Measurements from ENCODE around the gene PDE1C.

Gene PDE1C

GRCh38 chr7:31815796-31816195 lies 254.4 kb downstream of the PDE1C start:
- in situ Hi-C loops (cut with MboI; ENCODE audit: low sequenced_read_pairs, unreplicated experiment), result no loop called here
- TF ChIP-seq CTCF (IDR thresholded peaks at IDR 0.05; ENCODE audit: borderline replicate concordance, control extremely low read depth, extremely low read depth, insufficient read depth, missing control alignments), result no peak
- DNase-seq (ENCODE audit: low spot score), result no peak

- DNase-seq (ENCODE audit: low spot score), result no peak
- no peak for TF ChIP-seq CTCF (IDR thresholded peaks at IDR 0.05; ENCODE audit: borderline replicate concordance, control extremely low read depth, extremely low read depth, insufficient read depth, missing control alignments)
- in situ Hi-C loops (cut with MboI; ENCODE audit: low sequenced_read_pairs, unreplicated experiment), result no loop called here
Observed at GRCh38 chr7:31814187-31814586, 256.0 kb downstream of the PDE1C start.

- no peak for TF ChIP-seq CTCF (IDR thresholded peaks at IDR 0.05; ENCODE audit: borderline replicate concordance, control extremely low read depth, extremely low read depth, insufficient read depth, missing control alignments)
- no peak for DNase-seq (ENCODE audit: low spot score)
- in situ Hi-C loops (cut with MboI; ENCODE audit: low sequenced_read_pairs, unreplicated experiment), result no loop called here
Observed at GRCh38 chr7:31811650-31812461, 258.4 kb downstream of the PDE1C start.

DNA sequence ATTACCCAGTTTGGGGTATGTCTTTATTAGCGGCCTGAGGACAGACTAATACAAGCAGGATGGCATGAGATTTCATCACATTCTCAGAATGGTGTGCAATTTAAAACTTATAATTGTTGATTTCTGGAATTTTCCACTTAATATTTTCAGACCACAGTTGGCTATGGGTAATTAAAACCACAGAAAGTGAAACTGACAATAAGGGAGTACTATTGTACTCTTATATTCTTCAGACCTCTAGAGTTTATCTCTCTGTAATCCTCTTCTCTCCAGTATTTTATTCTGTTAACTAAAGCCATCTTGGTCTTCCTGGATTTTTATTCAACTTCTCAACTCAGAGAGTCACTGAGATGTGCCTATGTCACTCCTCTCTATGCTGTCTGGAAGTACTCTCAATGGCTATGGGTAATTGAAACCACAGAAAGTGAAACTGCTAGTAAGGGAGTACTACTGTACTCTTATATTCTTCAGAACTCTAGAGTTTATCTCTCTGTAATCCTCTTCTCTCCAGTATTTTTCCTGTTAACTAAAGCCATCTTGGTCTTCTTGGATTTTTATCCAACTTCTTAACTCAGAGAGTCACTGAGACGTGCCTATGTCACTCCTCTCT lies 264.9 kb downstream of the PDE1C start:
- no peak for DNase-seq (ENCODE audit: low spot score)
- TF ChIP-seq CTCF (IDR thresholded peaks at IDR 0.05; ENCODE audit: borderline replicate concordance, control extremely low read depth, extremely low read depth, insufficient read depth, missing control alignments), result no peak
- in situ Hi-C loops (cut with MboI; ENCODE audit: low sequenced_read_pairs, unreplicated experiment), result no loop called here

- no peak for DNase-seq (ENCODE audit: low spot score)
- in situ Hi-C loops (cut with MboI; ENCODE audit: low sequenced_read_pairs, unreplicated experiment), result no loop called here
- no peak for TF ChIP-seq CTCF (IDR thresholded peaks at IDR 0.05; ENCODE audit: borderline replicate concordance, control extremely low read depth, extremely low read depth, insufficient read depth, missing control alignments)
Observed at GRCh38 chr7:31796375-31796774, 273.8 kb downstream of the PDE1C start.

GRCh38 chr7:31794851-31795344 lies 275.3 kb downstream of the PDE1C start:
- TF ChIP-seq CTCF (IDR thresholded peaks at IDR 0.05; ENCODE audit: borderline replicate concordance, control extremely low read depth, extremely low read depth, insufficient read depth, missing control alignments), result no peak
- in situ Hi-C loops (cut with MboI; ENCODE audit: low sequenced_read_pairs, unreplicated experiment), result no loop called here
- no peak for DNase-seq (ENCODE audit: low spot score)

Measured in GM13976 (cell line).